ENCODE data around the gene KLHL18.
"Not testable (repeated sequence)": the region's sequence is repeated elsewhere in the genome, so short reads cannot be mapped to it uniquely, and the experiment has no call there.

The KLHL18 gene

GRCh38 chr3:47313341-47314055, 30.8 kb downstream of the KLHL18 start:
- no peak for DNase-seq (ENCODE audit: low read depth in 1 of 2, low spot score in 1 of 2)

GRCh38 chr3:47314056-47314764, 31.5 kb downstream of the KLHL18 start:
- no peak for DNase-seq (ENCODE audit: low read depth in 1 of 2, low spot score in 1 of 2)

DNA sequence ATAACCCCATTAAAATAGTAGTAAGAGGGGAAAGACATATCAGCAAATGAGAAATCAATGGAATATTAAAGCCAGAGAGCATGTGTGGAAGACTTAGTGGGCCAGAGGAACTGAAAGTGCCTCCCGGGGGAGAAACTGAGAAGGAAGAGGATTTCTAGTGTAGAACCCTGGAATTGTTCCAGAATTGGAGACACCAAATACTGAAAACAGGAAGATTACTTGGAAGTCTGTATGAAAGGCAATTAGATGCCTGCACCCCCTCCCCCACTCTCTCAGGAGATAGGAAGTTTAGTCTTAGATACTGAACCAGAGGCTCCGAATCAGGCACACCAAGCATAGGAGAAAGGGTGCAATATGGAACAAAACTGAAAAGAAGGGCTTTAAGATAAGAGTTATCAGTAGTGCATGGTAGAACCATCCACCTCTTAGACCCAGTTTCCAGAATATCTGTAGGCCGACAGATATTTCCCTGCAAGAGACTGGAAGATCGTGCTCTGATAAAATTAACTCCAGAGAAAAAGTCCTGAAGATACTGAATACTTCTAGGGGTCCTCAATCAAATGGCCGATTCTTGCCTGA, 32.4 kb downstream of the KLHL18 start:
- DNase-seq (ENCODE audit: low read depth in 1 of 2, low spot score in 1 of 2) = no peak

GRCh38 chr3:47316151-47316550, 33.4 kb downstream of the KLHL18 start:
- DNase-seq (ENCODE audit: low read depth in 1 of 2, low spot score in 1 of 2) = not testable (repeated sequence)

DNA sequence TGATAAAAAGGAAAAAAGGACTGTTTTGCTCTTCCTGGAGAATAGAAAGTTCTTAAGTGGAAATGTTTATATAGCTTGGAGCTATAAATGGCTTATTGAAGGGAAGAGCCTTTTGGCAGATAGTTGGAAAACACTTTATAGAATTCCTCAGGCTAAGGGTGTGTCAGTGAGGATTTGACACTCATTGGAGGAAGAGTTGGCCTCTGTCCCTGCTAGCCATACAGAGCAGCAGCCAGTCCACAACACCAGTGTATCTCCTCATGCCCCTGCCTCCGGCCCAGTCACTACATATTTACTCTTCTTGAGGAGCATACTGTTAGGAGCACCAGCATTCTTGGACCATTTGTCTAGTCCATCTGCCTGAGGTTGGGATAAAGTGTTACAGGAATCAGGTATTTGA, 36.2 kb downstream of the KLHL18 start:
- no peak for DNase-seq (ENCODE audit: low read depth in 1 of 2, low spot score in 1 of 2)

DNA sequence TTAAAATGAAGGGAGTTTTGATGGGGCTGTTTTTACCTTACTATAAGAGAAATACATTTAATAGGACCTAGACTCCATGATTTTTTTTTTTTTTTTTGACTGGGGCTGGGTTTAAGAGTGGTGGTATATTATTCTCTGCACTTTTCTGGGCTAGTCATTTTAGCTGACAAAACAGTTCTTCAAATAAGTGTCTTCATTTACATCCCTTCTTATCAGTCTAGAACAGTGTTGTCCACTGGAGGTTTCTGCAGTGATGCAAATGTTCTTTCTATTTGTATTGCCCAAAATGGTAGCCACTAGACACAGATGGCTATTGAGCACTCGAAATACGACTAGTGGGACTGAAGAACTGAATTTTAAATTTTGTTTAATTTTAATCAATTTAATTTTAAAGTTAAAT, 37.2 kb downstream of the KLHL18 start:
- DNase-seq (ENCODE audit: low read depth in 1 of 2, low spot score in 1 of 2) = no peak

DNA sequence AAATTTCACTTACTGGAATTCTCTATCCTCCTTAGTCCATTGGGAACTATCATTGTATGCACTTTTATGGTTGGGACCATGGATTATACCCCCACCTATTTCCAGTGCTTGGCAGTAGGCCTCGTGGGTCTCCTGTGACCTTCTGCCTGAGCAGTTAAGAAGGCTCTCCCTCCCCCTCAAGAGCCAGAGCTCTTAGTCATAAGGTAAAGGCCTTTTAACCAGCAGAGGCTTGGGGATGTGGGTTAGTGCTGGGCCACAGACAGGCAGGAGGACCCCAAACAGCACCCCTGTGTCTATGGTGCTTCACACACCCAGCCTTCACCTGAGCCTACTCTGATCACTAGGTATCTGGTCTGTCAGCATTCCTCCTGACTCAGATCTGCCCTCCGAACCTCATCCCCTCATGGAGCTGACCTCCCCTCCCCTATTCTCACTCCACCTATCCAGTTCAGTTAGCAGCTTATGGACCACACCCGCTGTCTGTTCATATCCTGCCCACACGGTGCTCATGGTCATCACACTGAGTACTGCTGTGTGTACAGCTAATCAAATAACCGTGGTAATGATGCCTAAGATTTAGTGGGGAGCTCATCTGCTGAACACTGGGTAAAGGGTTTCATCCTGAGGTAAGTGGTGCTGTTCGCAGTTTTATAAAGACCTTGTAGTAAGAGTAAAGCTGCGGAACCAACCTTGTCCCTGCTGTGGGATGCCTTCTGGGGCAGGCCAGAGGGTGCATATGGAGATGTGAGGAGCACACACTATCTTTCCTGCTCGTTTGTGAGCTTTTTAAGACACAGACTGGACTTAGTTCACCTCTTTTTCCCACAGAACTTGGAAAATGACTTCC, 40.9 kb downstream of the KLHL18 start:
- DNase-seq (ENCODE audit: low read depth in 1 of 2, low spot score in 1 of 2) = no peak

DNA sequence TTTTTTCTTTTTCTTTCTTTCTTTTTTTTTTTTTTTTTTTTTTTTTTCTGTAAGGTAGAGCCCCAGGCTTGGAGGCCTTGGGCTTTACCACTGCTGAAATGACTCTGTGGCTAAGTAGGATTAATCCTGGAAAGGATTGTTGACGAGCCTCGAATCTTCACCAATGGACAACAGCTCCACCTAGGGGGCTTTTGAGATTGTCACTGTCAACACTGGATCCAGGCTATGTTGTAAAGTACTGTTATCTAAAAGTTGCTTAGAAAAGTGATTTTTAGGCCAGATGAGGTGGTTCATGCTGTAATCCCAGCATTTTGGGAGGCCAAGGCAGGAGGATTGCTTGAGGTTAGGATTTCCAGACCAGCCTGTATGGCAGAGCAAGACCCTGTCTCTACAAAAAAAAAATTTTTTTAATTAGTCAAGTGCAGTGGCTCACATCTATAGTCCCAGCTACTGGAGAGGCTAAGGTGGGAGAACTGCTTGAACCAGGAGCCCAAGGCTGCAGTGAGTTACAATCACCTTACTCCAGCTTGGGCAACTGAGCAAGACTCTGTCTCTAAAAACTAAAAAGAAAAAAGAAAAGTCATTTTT, 41.6 kb downstream of the KLHL18 start:
- peak in 1 of 2 donors; percentile 9 for DNase-seq (ENCODE audit: low read depth in 1 of 2, low spot score in 1 of 2)

- no peak for DNase-seq (ENCODE audit: low read depth in 1 of 2, low spot score in 1 of 2)
Observed at GRCh38 chr3:47333907-47334306, 51.2 kb downstream of the KLHL18 start.

DNA sequence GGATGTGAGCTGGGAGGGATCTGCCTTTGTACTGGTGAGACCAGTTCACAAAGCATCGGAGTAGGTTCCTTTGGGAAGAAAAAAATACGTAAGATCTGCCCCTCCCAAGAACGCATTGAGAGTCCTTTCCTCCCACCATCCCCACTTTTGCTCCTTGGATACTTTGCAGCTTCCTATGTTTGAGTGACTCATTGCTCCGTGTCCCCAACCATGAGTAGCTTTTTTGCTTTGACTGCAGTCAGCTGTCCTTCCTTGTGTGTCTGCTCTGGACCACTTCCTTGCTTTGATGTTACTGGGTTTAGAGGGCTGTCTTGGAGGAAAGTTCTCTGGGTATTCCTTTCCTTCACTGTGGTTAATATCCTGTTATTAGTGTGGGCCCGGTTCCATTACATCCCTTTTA, 54.9 kb downstream of the KLHL18 start:
- DNase-seq (ENCODE audit: low read depth in 1 of 2, low spot score in 1 of 2) = no peak

DNA sequence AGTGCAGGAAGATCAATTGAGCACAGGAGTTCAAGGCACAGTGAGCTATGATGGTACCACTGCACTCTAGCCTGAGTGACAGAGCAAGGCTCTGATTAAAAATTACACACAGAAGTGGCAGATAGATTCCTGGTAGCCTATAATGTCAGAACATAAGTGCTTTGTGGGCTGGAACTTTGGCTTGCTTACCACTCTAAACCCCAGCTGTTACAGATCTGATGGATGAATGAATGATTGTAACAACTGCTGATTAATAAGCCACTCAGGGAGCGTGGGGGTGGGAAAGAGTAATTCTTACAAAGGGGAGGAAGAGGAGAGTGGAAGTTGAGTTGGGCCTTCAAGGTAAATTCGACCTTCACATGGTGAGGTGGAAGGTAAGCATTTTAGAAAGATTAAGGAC, 57.2 kb downstream of the KLHL18 start:
- no peak for DNase-seq (ENCODE audit: low read depth in 1 of 2, low spot score in 1 of 2)

DNA sequence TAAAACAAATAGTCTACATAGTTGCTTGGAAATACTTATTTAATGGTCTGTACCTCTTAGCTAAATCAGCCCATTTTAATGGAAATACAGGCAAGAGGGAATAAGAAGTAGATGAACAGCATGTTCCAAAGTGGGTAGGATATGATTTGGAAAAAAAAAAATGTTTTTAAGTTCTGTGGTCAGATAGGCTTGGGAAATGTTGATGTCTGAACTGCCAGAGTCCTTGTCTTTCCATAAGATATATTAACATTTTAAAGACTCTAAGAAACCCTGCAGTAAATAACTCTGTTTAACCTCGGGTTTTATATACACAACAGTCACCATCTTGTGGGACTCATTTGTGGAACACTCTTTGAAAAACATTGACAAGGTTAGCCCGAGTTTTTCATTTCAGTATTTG, 58.1 kb downstream of the KLHL18 start:
- no peak for DNase-seq (ENCODE audit: low read depth in 1 of 2, low spot score in 1 of 2)

DNA sequence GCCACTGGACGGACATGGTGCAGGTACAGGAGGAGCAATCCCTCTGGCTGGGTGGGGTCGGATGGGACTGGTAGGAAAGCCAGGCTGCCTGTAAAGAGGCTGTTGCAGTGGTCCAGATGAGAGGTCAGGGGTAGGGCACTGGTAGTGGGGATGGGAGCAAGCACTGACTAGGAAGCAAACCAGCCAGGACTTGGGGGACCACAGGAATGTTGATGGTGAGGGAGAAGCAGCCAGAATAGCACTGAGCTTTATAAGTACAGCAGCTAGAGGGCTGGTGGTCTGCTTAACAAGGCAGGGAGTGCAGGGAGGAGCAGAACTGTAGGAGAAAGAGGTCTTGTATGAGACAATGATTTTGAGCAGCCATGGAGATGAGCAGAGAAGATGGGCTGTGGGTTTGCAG, 59.4 kb downstream of the KLHL18 start:
- DNase-seq (ENCODE audit: low read depth in 1 of 2, low spot score in 1 of 2) = no peak

- no peak for DNase-seq (ENCODE audit: low read depth in 1 of 2, low spot score in 1 of 2)
Observed at GRCh38 chr3:47342812-47343211, 60.1 kb downstream of the KLHL18 start.

DNA sequence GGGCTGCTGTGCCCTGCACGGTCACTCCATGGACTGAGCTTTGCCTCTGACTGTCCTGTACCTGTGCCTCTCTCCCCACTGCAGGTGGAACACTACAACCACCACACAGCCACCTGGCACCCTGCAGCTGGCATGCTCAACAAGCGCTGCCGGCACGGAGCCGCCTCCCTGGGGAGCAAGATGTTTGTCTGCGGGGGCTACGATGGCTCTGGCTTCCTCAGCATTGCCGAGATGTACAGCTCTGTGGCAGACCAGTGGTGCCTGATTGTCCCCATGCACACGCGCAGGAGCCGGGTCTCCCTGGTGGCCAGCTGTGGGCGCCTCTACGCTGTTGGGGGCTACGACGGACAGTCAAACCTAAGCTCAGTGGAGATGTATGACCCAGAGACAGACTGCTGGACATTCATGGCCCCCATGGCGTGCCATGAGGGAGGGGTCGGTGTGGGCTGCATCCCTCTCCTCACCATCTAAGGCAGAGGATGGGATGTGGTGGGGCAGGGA, 60.8 kb downstream of the KLHL18 start:
- DNase-seq (ENCODE audit: low read depth in 1 of 2, low spot score in 1 of 2) = no peak

DNA sequence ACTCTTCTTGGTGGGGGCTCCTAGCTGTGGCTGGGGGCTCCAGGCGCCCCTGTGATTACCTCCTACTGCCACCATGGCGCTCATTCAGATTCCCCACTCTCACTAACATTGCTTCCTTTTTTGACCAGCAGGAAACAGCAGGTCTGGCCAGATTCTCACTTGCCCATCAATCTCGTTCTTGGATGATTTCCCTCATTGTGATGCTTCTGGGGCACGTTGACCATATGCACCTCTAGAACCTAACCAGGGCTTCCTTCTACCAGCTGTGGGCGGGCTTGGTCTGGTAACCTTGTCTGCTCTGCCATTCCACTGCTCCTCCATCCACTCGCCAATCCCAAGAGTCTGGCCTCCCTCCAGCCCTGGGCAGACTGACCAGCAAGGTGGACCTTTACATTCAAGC, 62.2 kb downstream of the KLHL18 start:
- DNase-seq (ENCODE audit: low read depth in 1 of 2, low spot score in 1 of 2) = no peak

DNA sequence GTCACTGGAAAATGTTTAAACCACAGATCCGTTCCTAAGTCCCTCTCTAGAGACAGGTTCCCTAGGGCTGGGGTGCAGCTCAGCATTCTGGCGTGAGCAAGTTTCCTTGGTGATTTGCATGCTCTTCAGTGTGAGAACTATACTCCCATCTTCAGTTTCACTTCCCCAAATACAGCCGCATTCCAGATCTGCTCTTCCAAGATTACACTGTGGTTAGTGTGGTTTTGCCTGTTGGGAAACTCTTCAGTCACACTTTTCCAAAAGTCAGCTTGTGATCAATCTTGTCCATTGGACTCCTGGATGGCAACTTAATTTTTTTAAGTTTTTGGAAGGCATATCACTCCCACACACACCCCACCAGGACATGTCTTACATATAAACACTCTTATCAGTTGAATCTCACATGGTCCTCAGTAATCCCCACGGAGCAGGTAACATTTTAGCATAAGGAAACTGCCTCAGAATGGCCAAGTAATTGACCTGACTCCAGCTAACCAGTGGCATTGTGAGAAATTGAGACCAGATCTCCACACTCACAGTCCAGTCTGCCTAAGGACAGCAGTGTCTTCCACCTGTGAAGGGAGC, 64.6 kb downstream of the KLHL18 start:
- no peak for DNase-seq (ENCODE audit: low read depth in 1 of 2, low spot score in 1 of 2)

GRCh38 chr3:47348411-47349154, 65.8 kb downstream of the KLHL18 start:
- DNase-seq (ENCODE audit: low read depth in 1 of 2, low spot score in 1 of 2) = no peak

GRCh38 chr3:47355010-47355409, 72.3 kb downstream of the KLHL18 start:
- no peak for DNase-seq (ENCODE audit: low read depth in 1 of 2, low spot score in 1 of 2)

- DNase-seq (ENCODE audit: low read depth in 1 of 2, low spot score in 1 of 2) = no peak
Observed at GRCh38 chr3:47356201-47356600, 73.5 kb downstream of the KLHL18 start.
